Glomerular visceral epithelial cell (primary cell): Measurements from ENCODE around the gene MIER1.

Experiments
- DNase-seq: peaks from one replicate; pipeline ENCODE4 v3.0.0-alpha.2; 2016; ENCODE audit errors: extremely low spot score

MIER1 gene

DNA sequence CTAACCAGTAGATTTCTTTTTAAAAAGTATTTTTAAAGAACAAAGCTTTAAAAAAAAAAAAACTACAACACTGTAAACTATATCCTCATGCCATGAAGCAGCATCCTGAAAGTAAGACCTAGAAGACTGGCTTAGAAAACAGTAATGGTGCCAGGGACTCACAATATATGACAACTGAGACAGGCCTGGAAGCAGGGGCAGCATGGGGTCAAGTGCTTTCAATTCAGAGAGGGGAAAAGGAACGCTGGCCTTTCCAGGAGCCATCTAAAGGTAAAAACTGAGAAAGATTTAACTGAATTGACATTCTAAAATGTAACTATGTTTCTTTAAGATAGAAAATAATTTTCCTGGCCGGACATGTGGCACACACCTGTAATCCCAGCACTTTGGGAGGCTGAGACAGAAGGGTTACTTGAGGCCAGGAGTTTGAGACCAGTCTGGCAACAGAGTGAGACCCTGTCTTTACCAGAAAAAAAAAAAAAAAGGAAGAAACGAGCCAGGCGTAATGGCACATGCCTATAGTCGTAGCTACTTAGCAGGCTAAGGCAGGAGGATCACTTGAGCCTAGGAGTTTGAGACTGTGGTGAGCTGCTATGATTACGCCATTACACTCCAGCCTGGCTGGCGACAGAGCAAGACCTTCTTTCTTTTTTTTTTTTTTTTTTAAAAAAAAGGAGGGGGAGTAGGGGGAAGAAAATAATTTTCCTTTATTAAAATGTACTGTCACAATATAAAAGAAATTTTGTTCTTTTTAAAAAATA lies 75.0 kb downstream of the MIER1 start:
- DNase-seq = no peak

DNA sequence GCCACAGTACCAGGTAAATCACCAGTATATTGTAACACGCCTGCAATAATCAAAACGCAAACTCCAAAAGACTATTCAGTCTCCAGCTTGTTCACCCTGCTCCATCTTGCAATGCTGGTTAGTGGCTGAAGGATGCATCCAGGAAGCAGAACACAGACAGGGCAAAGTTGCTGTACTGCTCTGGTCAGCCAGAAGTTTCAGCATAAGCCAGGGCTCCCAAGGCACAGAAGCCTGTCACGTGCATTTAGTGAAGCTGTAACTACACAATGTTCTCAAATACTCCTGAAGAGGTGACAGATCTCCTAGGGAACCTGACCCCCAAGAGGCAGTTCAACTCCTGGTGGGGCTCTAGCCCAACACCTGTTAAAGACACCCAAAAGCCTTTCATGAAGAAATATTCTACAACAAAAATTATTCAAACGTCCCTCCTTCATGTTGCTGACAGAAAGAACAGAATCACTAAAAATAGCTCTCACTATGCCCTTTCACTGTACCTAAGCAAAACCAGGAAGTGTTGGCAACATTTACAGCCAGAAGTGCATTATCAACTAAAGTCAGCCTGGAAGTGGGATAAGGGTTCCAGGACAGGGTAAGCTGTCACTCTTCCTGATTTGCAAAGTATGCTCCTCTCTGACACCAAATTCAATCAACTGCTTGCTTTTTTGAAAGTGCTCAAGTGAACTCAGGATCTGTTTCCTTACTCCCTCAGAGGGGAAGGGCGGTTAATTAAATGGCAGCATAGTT lies 77.1 kb downstream of the MIER1 start:
- DNase-seq = no peak

GRCh38 chr1:67004176-67004575 lies 79.4 kb downstream of the MIER1 start:
- DNase-seq = no peak

DNA sequence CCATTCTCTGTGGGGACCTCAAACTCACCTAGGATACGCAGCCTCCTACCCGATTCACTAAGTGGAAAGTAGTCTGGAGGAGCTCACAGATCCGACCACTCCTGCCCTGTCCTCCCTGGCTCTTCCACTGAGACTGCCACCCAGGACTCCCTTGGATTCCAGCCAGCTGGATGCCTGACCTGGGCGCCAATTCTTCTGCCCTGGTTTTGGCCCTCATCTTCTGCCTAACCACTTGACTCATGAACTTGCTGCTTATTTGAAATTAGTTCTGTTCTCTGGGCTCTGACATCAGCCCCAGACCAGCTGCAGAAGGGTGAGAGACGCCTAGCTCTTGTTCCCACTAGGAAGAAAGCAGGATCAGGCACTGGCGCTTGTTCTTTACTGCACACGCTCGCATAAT lies 80.3 kb downstream of the MIER1 start:
- no peak for DNase-seq

GRCh38 chr1:67009792-67010191 lies 85.0 kb downstream of the MIER1 start:
- DNase-seq = no peak

GRCh38 chr1:67013573-67013972 lies 88.8 kb downstream of the MIER1 start:
- DNase-seq = peak; percentile 28

- no peak for DNase-seq
Observed at GRCh38 chr1:67018574-67018973, 93.8 kb downstream of the MIER1 start.

GRCh38 chr1:67019121-67019520 lies 94.3 kb downstream of the MIER1 start:
- DNase-seq = no peak

GRCh38 chr1:67019600-67020136 lies 94.9 kb downstream of the MIER1 start:
- DNase-seq = peak; percentile 32

DNA sequence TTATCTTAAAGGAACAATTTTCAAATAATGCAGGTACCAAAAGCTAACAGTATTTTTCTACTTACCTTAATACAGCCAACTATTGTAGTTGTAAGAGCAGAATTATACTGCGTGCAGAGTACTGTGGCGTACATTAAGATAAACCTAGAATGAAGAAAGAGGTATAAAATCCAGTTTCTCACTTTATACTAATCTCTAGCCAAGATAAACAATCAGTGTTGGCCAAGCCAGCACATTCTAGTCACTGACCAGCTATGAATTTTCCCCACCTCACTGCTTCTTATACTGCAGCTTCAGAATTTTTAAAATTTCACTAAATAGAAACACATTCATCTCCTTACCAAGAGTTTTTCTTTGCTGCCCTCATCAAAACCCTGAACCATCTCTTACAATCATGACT lies 95.5 kb downstream of the MIER1 start:
- DNase-seq = peak; percentile 16

DNA sequence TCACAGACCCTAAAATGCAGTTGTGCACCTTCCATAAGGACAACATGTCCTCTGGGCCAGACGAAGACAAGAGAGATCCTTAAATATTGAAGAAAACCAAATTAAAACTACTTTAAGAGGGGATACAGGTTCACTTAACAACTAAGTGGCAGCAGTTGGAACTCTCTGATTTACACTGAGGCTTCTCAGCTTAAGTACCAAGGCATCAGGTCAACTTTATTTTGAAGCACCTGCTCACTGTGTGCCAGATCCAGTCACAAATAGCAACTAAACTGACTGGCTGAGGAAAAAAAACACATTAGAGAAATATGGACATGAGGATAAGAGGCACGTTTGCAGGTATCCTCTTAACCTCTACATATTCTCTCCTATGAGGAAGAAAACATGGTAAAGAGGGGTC lies 96.0 kb downstream of the MIER1 start:
- DNase-seq = no peak

DNA sequence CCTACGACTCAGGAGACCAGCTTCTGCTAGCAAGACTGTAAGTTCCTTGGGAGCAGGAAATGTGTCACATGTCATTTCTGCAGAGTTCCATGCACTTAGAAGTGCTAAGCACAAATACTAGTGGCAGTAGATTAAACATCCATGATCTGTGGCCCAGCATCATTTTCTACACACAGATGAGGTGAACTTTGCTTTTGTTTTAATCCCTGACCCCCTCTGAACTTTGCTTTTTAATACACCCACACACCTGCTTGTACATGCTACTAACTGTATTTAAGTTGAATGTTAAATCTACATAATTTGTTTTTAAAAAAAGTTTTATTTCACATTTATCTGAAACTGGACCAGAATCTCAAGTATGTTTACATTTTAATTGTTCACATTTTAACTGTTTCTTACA lies 104.7 kb downstream of the MIER1 start:
- no peak for DNase-seq

DNA sequence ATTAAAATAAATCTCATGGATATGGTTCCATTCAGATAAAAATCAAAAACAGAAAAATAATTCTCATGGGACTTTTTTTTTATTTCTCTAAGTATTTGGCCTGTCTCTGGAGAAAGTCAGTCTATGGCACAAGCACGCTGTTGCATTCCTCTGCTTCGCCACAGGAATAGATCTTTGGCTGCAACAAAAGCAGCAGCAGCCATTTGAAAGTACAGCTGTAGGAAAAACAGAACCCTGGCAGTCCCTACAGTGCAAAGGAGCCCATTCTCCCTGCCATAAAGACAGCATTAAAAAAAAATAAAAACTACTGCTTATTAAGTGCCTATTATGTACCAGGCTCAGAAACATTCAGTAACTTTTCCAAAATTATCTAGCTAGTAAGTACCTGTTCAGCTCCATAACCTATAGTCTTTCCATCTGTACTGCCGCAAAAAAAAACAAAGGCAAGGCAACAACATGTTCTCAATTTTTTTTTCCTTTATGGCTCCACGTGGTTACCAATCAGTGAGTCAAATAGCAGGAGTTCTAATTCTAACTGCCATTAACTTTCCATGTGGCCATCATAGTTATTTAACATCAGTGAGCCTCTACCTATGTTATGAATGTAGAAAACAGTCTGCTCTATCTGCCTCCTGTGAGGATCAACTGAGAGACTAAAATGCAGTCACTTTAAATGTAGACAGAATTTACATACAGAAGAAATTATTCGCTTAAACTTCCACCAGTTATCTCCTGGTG lies 106.5 kb downstream of the MIER1 start:
- no peak for DNase-seq

GRCh38 chr1:67031859-67032247 lies 107.1 kb downstream of the MIER1 start:
- DNase-seq = no peak
